Measurements from ENCODE around the gene EPS8L3.
"Not testable (repeated sequence)": the region's sequence is repeated elsewhere in the genome, so short reads cannot be mapped to it uniquely, and the experiment has no call there.

GRCh38 chr1:109709822-109710221 is 53.9 kb downstream of the EPS8L3 start:
- TF ChIP-seq CTCF (optimal IDR thresholded peaks at IDR 0.05 in 1 of 3, IDR thresholded peaks at IDR 0.05 in 1 of 3, conservative IDR thresholded peaks at IDR 0.05 in 1 of 3; ENCODE audit: extremely low read depth in 1 of 3, insufficient read depth in 2 of 3, low read length in 3 of 3); EZH2 (IDR thresholded peaks at IDR 0.05; ENCODE audit: low read length): not testable (repeated sequence)

All from keratinocyte (primary cell).